Panc1 (cell line): Measurements from ENCODE around the gene TOMM70. TPM values are rescaled to one million over a fixed set of nuclear protein-coding genes. Genes with fewer than 3 reads are reported as not detected.

Experiments used
- ATAC-seq: fragments of 200-7000 bp; cut with Tn5 transposase; 2 replicates; pipeline ENCODE4 v1.9.1; 2020; ENCODE audit warnings: mild to moderate bottlenecking, moderate library complexity
- BruUV-seq: library from RNA; stranded (reverse); fragments of 400-500 nt; replicated peaks from 2 replicates; lab custom pipeline; 2021; lab: Mats Ljungman, UMichigan
- CTCF ChIA-PET: fragments of 300-600 bp; sonication (Branson Sonifier 250); formaldehyde crosslinking; loops from one replicate; lab custom pipeline; 2022; ENCODE audit warnings: antibody characterized with exemption; lab: Charles Lee
- POLR2A ChIA-PET: fragments of 300-600 bp; sonication (Branson Sonifier 250); formaldehyde crosslinking; loops from one replicate; lab custom pipeline; 2022; ENCODE audit warnings: antibody characterized with exemption; lab: Charles Lee
- DNase-seq: peaks from one replicate; pipeline ENCODE4 v3.0.0-alpha.2; 2010; ENCODE audit warnings: low read depth, low spot score
- H3K27ac ChIP-seq: 2 replicates; pipeline ENCODE4 v1.5.1; 2011; ENCODE audit warnings: mild to moderate bottlenecking, low read length, inconsistent platforms
- H3K27me3 ChIP-seq: fragments of 200-500 bp; sonication (Bioruptor generic); 2 replicates; pipeline ENCODE4 v1.6.0; 2014; ENCODE audit warnings: low read length, inconsistent platforms; ENCODE audit not compliant: control insufficient read depth, insufficient read depth
- H3K36me3 ChIP-seq: fragments of 200-500 bp; sonication (Bioruptor generic); 2 replicates; pipeline ENCODE4 v1.5.1; 2014; ENCODE audit warnings: inconsistent platforms, mild to moderate bottlenecking, low read length, moderate library complexity; ENCODE audit not compliant: control insufficient read depth, insufficient read depth
- H3K4me1 ChIP-seq: 2 replicates; pipeline ENCODE4 v1.5.1; 2011; ENCODE audit warnings: inconsistent platforms, mild to moderate bottlenecking, low read length, moderate library complexity; ENCODE audit not compliant: control insufficient read depth, insufficient read depth
- H3K4me3 ChIP-seq, 2 experiments: 2 replicates each; pipeline ENCODE4 v1.5.1; 2011 to 2012; ENCODE audit warnings: low read depth in 2 of 2, low read length in 2 of 2, mild to moderate bottlenecking in 2 of 2, inconsistent platforms in 1 of 2, moderate library complexity in 1 of 2
- H3K9me3 ChIP-seq: fragments of 200-500 bp; sonication (Bioruptor generic); 2 replicates; pipeline ENCODE4 v1.5.1; 2014; ENCODE audit warnings: low read depth, mild to moderate bottlenecking, inconsistent platforms, low read length, moderate library complexity; ENCODE audit not compliant: control insufficient read depth, insufficient read depth
- CTCF ChIP-seq: fragments of 450-650 bp; IDR thresholded peaks from 2 replicates; pipeline ENCODE4 v1.5.1; 2017; ENCODE audit warnings: mild to moderate bottlenecking
- POLR2AphosphoS5 ChIP-seq: IDR thresholded peaks from 2 replicates; pipeline ENCODE4 v1.6.1; 2012; ENCODE audit warnings: mild to moderate bottlenecking, low read depth, low read length, moderate library complexity
- REST ChIP-seq, 2 experiments: IDR thresholded peaks; 2 replicates each; pipeline ENCODE4 v1.6.1; 2011 to 2012; ENCODE audit warnings: low read depth in 2 of 2, control low read depth in 1 of 2, low read length in 1 of 2, mild to moderate bottlenecking in 1 of 2, moderate library complexity in 1 of 2; ENCODE audit not compliant: insufficient read depth in 1 of 2
- SIN3A ChIP-seq: IDR thresholded peaks from 2 replicates; pipeline ENCODE4 v1.6.1; 2012; ENCODE audit warnings: low read depth, mild to moderate bottlenecking, low read length, moderate library complexity, borderline replicate concordance; ENCODE audit not compliant: insufficient read depth
- TCF7L2 ChIP-seq: IDR thresholded peaks from 2 replicates; pipeline ENCODE4 v1.6.1; 2011; ENCODE audit warnings: mild to moderate bottlenecking, low read depth, low read length, inconsistent platforms
- in situ Hi-C: cut with HindIII; loops from 2 replicates; pipeline ENCODE4 v1.10.0; 2016; ENCODE audit warnings: low sequenced_read_pairs, low pct_unique_long_range_greater_than_20kb
- intact Hi-C: fragments of 100-400 bp; cut with micrococcal nuclease; formaldehyde crosslinking; loops from one replicate; pipeline ENCODE4 v1.10.0; 2022; ENCODE audit not compliant: unreplicated experiment
- total RNA-seq: library from RNA; stranded (reverse); gene quantifications from one replicate; pipeline ENCODE4 v1.2.1, GENCODE V29; 2021; ENCODE audit not compliant: unreplicated experiment

The TOMM70 gene
- total RNA-seq, 1 experiment from 2014 or later, result 55.7 TPM

- in situ Hi-C loops (no loop called here), intact Hi-C loops (no loop called here)
- ChIA-PET CTCF (no interaction called here), POLR2A (no interaction called here)
- no peak for ATAC-seq
- H3K4me3 ChIP-seq, result no peak overlapping the region
- no peaks in the 10 kb centered on the region for H3K9me3 ChIP-seq
- no peaks in the 10 kb centered on the region for H3K4me1 ChIP-seq
- H3K36me3 ChIP-seq, result no peaks in the 10 kb centered on the region
- no peak for DNase-seq
- TF ChIP-seq POLR2AphosphoS5, result no peak
- no peak for TF ChIP-seq SIN3A
- no peak for TF ChIP-seq REST (IDR thresholded peaks at IDR 0.05; ENCODE audit: insufficient read depth in 1 of 2, low read depth in 2 of 2, low read length in 1 of 2)
- no peak for TF ChIP-seq CTCF
- no peak for TF ChIP-seq TCF7L2
- no peak overlapping the region for H3K27ac ChIP-seq
- no TSS peak for BruUV-seq
- H3K27me3 ChIP-seq, result no peaks in the 10 kb centered on the region
These were observed 16.0 kb upstream of the TOMM70 start for GRCh38 chr3:100416863-100417262.

GRCh38 chr3:100416176-100416575 lies 15.3 kb upstream of the TOMM70 start:
- Histone ChIP-seq H3K9me3 (no peaks in the 10 kb centered on the region), H3K36me3 (no peaks in the 10 kb centered on the region), H3K4me3 (no peak overlapping the region), H3K4me1 (no peaks in the 10 kb centered on the region), H3K27ac (no peak overlapping the region), H3K27me3 (no peaks in the 10 kb centered on the region)
- no peak for DNase-seq
- no TSS peak for BruUV-seq
- ChIA-PET CTCF (no interaction called here), POLR2A (no interaction called here)
- intact Hi-C loops (no loop called here), in situ Hi-C loops (no loop called here)
- no peak for ATAC-seq
- TF ChIP-seq POLR2AphosphoS5 (no peak), TCF7L2 (no peak), SIN3A (no peak), REST (IDR thresholded peaks at IDR 0.05; ENCODE audit: insufficient read depth in 1 of 2, low read depth in 2 of 2, low read length in 1 of 2) (no peak), CTCF (no peak)
